GM18498 (cell line): ENCODE results near the gene NEO1.
A peak's percentile ranks its signal among the peaks of the same experiment; 100 is the strongest.

Experiments used
- ATAC-seq: cut with Tn5 transposase; IDR thresholded peaks from one replicate; pipeline ENCODE4 v1.9.1; 2021; ENCODE audit warnings: mild to moderate bottlenecking, moderate library complexity; ENCODE audit not compliant: unreplicated experiment

NEO1 gene

GRCh38 chr15:73249499-73249898, 197.2 kb downstream of the NEO1 start:
- ATAC-seq = no peak

- no peak for ATAC-seq
Observed at GRCh38 chr15:73254598-73254997, 202.3 kb downstream of the NEO1 start.

GRCh38 chr15:73258271-73259108, 206.2 kb downstream of the NEO1 start:
- ATAC-seq = no peak

- no peak for ATAC-seq
Observed at GRCh38 chr15:73264881-73265280, 212.6 kb downstream of the NEO1 start.

- ATAC-seq = no peak
Observed at GRCh38 chr15:73265536-73266153, 213.4 kb downstream of the NEO1 start.

GRCh38 chr15:73268457-73268856, 216.2 kb downstream of the NEO1 start:
- ATAC-seq = no peak

GRCh38 chr15:73270366-73271097, 218.3 kb downstream of the NEO1 start:
- no peak for ATAC-seq

- ATAC-seq = peak; percentile 48
Observed at GRCh38 chr15:73273181-73274002, 221.1 kb downstream of the NEO1 start.

GRCh38 chr15:73275862-73276261, 223.6 kb downstream of the NEO1 start:
- ATAC-seq = no peak

GRCh38 chr15:73282567-73283365, 230.5 kb downstream of the NEO1 start:
- ATAC-seq = no peak

GRCh38 chr15:73283366-73283962, 231.2 kb downstream of the NEO1 start:
- ATAC-seq = no peak

- ATAC-seq = no peak
Observed at GRCh38 chr15:73284090-73284716, 231.9 kb downstream of the NEO1 start.

GRCh38 chr15:73286311-73286710, 234.0 kb downstream of the NEO1 start:
- no peak for ATAC-seq

GRCh38 chr15:73287019-73287418, 234.8 kb downstream of the NEO1 start:
- no peak for ATAC-seq

- ATAC-seq = no peak
Observed at GRCh38 chr15:73291441-73291840, 239.2 kb downstream of the NEO1 start.

GRCh38 chr15:73293773-73294172, 241.5 kb downstream of the NEO1 start:
- no peak for ATAC-seq

- no peak for ATAC-seq
Observed at GRCh38 chr15:73295630-73296286, 243.5 kb downstream of the NEO1 start.

- ATAC-seq = no peak
Observed at GRCh38 chr15:73296609-73297353, 244.5 kb downstream of the NEO1 start.
